HG03521 (cell line): ENCODE measurements around the gene CFH.
"Not testable (repeated sequence)": the region's sequence is repeated elsewhere in the genome, so short reads cannot be mapped to it uniquely, and the experiment has no call there.

ENCODE experiments used
- ATAC-seq: cut with Tn5 transposase; IDR thresholded peaks from one replicate; pipeline ENCODE4 v1.9.1; 2021; ENCODE audit warnings: mild to moderate bottlenecking, moderate library complexity; ENCODE audit not compliant: unreplicated experiment

Gene CFH

GRCh38 chr1:196651637-196652215, at the start of gene CFH:
CFH (plus strand) TSS chr1:196652043; CDS start chr1:196652118, 75 bp downstream.
- ATAC-seq: no peak

DNA sequence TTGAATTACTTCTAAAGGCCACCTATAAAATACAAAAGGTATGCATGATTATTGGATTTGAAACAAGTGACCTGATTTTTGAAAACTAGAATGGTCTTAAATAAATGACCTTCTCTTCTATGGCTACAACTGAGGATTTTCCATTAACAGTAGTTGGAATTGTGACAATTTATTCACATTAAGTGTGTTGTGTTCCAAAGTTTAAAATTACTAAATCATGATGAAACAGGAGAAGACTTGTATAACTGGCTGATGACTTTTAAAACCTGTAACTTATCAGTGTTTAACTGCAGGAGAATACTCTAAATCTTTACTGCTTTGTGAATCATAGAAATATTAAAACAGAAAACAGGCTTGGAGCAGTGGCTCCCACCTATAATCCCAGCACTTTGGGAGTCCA, 48.2 kb upstream of the CFH start:
- ATAC-seq: no peak

DNA sequence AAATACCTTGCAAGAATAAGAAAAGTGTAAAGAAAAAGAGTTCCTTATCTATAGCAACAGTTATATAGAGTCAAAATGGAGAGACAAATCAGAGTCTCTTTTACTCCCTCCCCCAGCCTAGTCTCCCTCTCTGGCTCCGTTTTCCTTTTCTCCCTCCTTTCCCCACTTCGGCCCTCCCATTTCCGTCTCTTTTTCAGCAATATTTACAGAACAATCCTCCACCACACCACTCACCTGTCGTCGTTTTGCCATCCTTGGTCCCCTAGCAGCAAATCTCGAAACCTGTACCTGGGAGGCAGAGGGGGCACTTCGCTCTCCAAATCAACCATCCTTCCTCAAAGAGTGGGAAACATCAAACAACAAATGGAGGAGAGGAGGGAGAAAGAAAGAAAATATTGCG, 43.9 kb upstream of the CFH start:
- ATAC-seq: no peak

DNA sequence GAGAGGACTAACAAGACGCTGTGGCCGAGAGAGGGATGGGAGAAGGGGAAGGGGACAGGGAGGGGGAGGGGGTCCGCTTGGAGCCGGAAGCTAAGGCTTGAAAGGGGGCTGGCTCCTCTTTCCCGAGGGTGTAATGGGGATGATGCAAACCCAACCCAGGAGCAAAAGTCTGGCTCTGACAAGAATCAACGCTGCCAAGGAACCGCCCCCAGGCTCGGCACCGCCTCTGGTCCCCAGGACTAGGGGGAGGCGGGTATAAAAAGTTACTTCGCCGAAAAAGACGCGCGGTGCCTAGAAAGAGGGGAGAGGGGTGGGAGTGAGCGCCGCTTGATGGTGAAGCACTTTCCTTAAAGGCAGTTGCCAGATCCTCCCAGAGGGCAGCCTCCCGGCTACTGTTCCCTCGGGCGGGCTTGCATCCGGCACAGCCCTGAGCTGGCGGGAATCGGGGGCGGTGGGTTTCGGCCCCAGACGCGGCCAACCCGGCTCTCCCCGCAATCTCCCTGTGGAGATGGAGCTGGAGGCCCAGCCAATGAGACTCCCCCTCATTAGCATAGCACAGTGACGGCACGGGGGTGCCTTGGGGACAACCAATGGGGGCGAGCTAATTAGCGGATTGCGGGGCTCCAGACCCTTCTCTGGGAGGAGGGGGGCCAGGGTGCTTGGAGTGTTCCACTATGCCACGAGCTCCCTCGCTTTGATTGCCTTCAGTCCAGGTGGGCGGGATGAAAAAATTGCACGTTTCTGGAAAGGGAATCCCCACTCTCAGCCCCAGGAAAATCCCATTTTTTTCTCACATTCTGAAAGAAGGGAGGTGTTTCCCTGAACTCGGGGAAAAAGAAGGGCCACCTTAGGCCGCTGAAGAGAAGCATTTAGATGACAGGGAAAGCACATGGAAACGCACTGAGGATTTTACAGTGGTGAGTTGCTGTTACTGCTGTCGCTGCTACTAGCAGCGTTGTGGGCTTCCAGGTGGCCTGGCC, 43.2 kb upstream of the CFH start, which contains the start of gene KCNT2:
TSS of gene KCNT2 (minus strand) at position 51 of the 980 bp plus-strand sequence. CDS start 131 bp downstream, outside the sequence.
- peak; percentile 23 for ATAC-seq

GRCh38 chr1:196609370-196609737, 42.5 kb upstream of the CFH start:
- no peak for ATAC-seq

GRCh38 chr1:196611873-196612272, 40.0 kb upstream of the CFH start:
- ATAC-seq: no peak

GRCh38 chr1:196619721-196620120, 32.1 kb upstream of the CFH start:
- no peak for ATAC-seq

GRCh38 chr1:196623079-196623478, 28.8 kb upstream of the CFH start:
- no peak for ATAC-seq

DNA sequence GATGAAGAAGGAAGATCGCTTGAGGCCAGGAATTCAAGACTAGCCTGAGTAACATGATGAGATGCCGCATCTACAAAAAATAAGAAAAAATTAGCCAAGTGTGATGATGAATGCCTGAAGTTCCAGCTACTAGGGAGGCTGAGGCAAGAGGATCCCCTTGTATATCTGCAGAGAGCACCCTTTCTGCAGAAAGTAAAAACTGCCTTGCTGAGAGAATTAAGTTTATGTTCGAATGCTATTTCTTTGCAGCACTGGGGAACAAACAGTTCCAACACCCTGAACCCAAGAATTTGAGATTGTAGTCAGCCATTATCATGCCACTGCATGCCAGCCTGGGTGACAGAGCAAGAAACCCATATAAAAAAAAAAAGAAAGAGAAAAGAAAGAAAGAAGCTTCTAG, 23.0 kb upstream of the CFH start:
- ATAC-seq: no peak

DNA sequence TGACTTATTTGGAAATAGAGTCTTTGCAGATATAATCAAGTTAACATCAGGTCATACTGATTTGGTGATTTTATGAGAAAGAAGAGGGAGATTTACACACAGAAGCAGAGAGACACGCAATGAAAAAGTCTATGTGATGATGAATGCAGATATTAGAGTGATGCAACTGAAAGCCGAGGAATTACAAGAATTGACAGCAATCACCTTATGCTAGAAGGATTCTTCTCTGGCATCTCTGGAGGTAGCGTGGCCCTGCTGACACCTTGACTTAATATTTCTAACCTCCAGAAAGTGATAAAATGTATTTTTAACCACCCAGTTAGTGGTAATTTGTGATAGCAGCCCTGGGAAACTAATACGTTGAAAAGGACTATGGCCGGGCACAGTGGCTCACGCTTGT, 14.2 kb upstream of the CFH start:
- ATAC-seq: no peak

- ATAC-seq: no peak
Measured at GRCh38 chr1:196638466-196638865, 13.4 kb upstream of the CFH start.

GRCh38 chr1:196639291-196639690, 12.6 kb upstream of the CFH start:
- ATAC-seq: not testable (repeated sequence)

DNA sequence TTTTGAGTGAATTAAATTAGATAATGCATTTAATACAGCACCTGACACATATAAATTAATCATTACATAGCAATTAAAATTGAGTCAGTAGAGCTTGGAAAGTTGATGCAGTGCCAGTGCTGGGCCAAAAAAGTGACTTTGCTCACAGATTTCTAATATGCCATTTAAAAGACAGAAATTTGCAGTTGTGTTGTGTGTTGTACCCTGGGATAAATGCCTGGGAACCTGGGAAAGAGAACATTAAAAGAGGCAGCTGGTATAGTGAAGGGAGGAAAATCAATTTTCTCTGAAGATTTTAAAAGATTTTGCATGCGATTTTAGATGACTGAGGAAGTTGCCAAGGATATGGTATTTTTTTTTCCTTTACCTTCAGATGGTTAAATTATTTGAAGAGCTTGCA, 10.9 kb upstream of the CFH start:
- ATAC-seq: no peak

DNA sequence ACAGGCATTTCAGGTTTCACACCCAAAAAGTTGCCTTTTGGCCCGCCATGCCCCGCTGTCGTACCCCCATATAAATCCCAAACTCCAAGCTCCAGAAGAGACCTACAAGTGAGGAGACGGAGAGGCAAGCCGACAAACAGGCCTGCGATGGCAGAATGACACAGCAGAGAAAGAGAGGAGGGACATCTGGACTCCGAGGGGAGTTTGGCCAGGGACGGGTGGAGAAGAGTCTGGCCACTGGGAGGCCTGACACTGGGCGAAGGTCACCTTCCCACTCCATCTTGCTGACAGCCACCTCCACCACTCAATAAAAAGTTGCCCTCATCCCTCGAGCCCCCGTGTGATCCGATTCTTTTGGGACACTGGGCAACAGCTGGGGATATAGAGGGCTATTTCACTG, 1.9 kb upstream of the CFH start:
- ATAC-seq: no peak

- no peak for ATAC-seq
Measured at GRCh38 chr1:196650403-196650802, 1.4 kb upstream of the CFH start.

DNA sequence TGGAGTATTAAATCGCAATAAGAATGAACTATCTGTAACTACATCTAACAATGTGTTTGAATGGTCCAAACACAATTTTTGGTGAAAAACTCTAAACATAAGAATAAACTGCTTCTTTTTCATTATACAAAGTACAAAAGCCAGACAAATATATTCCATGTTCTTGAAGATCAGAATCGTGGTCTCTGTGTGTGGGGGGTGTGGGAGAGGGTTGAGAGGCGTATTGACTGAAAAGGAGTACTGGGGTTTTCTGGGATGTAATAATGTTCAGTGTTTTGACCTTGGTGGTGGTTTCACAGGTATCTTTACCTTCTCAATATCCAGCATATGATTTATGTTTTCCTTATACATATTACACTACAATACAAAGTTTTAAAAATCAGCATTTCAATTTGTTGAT, 764 bp upstream of the CFH start:
- ATAC-seq: no peak

- no peak for ATAC-seq
Measured at GRCh38 chr1:196654271-196654670, 2.4 kb downstream of the CFH start.

DNA sequence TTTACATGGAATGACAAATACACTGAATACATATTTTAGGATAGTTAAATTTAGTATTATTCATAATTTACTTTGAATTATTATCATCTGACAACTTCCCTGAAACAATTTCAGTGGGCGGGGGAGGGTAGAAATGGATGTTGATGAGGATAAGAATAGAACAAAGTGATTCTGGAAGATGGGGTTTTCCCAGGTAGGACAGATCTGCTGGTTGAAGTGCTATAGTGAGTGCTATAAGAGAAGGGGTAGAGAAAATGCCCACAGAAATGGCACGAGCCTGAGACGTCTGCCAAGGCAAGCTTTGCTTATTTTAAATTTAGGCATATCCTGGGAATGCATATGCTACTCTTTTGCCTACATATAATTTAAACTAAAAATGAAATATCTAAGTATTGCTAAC, 3.2 kb downstream of the CFH start:
- no peak for ATAC-seq

- no peak for ATAC-seq
Measured at GRCh38 chr1:196655494-196655893, 3.7 kb downstream of the CFH start.

DNA sequence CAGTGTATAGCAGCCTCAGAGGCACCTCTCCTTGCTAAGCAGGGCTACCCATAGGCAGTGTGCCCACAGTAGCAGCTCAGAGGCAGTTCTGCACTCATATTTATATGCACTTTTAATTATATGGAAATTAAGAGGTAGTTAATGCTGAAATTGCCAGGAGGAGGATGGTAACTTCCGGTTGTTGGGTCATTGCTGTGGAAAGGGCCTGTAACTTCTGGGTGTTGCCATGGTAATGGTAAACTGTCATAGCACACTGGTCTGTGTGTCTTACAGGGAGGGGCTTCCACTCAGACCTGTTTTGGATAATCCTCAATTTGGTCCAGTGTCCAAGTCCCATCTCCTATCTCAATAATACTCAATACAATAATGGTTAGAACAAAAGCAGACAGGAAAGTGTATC, 7.6 kb downstream of the CFH start:
- no peak for ATAC-seq

DNA sequence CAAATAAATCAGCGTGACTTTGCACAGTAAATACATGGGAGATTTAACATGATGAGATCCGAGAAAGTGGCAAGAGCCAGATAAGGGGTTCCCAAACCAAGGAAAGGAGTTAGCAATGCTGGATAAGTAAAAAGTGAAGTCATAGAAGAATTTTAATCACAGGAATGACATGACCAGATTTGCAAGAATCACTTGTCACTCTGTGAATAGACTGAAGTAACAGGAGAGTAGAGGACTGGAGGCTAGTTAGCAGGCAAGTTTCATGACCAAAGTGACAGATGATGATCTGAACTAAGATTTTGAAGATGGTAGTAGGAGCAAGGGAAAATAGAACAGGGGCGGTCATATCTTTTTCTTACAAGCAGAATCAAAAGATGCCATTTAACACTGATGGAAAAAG, 8.4 kb downstream of the CFH start:
- no peak for ATAC-seq

DNA sequence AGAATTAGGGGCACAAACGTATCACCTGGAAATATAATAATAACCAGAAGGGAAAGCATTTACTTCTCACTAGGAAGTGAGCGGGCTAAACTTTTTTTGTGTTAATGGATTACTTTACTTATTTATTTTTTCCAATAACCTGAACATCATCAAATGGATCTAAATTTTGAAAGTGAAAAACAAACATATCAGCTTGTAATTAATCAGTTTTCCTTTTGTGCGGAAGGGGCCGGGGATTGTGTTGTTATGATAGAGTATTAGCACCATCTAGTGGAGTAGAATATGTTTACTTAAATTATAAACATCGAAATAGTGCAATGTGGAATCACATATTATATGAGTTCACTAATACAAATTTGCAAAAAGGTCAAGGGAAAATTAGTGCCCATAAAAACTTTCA, 9.0 kb downstream of the CFH start:
- ATAC-seq: peak; percentile 72
